Measurements from ENCODE around the gene NCS1.

- no peak for TF ChIP-seq EP300 (IDR thresholded peaks at IDR 0.05)
- TF ChIP-seq, protein P1, sequence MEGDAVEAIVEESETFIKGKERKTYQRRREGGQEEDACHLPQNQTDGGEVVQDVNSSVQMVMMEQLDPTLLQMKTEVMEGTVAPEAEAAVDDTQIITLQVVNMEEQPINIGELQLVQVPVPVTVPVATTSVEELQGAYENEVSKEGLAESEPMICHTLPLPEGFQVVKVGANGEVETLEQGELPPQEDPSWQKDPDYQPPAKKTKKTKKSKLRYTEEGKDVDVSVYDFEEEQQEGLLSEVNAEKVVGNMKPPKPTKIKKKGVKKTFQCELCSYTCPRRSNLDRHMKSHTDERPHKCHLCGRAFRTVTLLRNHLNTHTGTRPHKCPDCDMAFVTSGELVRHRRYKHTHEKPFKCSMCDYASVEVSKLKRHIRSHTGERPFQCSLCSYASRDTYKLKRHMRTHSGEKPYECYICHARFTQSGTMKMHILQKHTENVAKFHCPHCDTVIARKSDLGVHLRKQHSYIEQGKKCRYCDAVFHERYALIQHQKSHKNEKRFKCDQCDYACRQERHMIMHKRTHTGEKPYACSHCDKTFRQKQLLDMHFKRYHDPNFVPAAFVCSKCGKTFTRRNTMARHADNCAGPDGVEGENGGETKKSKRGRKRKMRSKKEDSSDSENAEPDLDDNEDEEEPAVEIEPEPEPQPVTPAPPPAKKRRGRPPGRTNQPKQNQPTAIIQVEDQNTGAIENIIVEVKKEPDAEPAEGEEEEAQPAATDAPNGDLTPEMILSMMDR (IDR thresholded peaks at IDR 0.05): peak in 3 of 4 experiments; percentile 44 to 67 (median 50)
These were observed 48.1 kb downstream of the NCS1 start for GRCh38 chr9:130220352-130220751.

All from gastroesophageal sphincter (tissue), 3 donors.